Mucosa of descending colon (tissue), 3 donors: ENCODE data around the gene PITPNM1. TPM values are rescaled to one million over a fixed set of nuclear protein-coding genes. Genes with fewer than 3 reads are reported as not detected.

Experiments
- ATAC-seq: fragments of 200-7000 bp; cut with Tn5 transposase; one replicate; pipeline ENCODE4 v1.9.1; 2020; ENCODE audit warnings: mild to moderate bottlenecking, moderate library complexity
- DNase-seq, 3 donors: peaks; one replicate each; pipeline ENCODE4 v3.0.0-alpha.2; 2020
- H3K36me3 ChIP-seq: fragments of 200-600 bp; one replicate; pipeline ENCODE4 v1.8.0; 2021; ENCODE audit warnings: low read depth, mild to moderate bottlenecking
- H3K4me1 ChIP-seq: fragments of 200-600 bp; one replicate; pipeline ENCODE4 v1.8.0; 2021; ENCODE audit warnings: low read depth, mild to moderate bottlenecking
- H3K4me3 ChIP-seq: fragments of 200-600 bp; one replicate; pipeline ENCODE4 v1.8.0; 2021; ENCODE audit warnings: mild to moderate bottlenecking
- H3K9me3 ChIP-seq: fragments of 200-600 bp; one replicate; pipeline ENCODE4 v1.8.0; 2021; ENCODE audit warnings: mild to moderate bottlenecking
- CTCF ChIP-seq: fragments of 200-600 bp; IDR thresholded peaks from one replicate; pipeline ENCODE4 v1.8.0; 2022; ENCODE audit warnings: antibody characterized with exemption, mild to moderate bottlenecking
- intact Hi-C, 2 donors: fragments of 100-400 bp; cut with DNase I in 1 of 2; cut with micrococcal nuclease in 1 of 2; formaldehyde crosslinking; loops; one replicate each; pipeline versions ENCODE4 v1.11.0 to v1.11.1; 2022; cut with DNase I, micrococcal nuclease
- total RNA-seq, 3 donors: library from RNA; stranded (reverse); fragmentation: NEBNext Ultra II Directional in 2 of 3; extraction: Animal tissue kit (Norgen Biotek cat#: 25700) in 2 of 3; gene quantifications; one replicate each; pipeline versions ENCODE4 v1.2.1 to v1.2.4, GENCODE V29; 2021 to 2023
- donor health status: DM: no; HTN: no; CAD: no; lungs with moderate emphysema.
- donor health status: DM: no; HTN: no; CAD: no.
- donor health status: DM: no; HTN: yes; CAD: no.

PITPNM1 gene
- total RNA-seq, 3 donors from 2014 or later: 59.6 to 104 (median 83.7) TPM

- Histone ChIP-seq H3K36me3 (no peaks in the 10 kb centered on the region), H3K4me3 (no peak overlapping the region), H3K4me1 (no peaks in the 10 kb centered on the region), H3K9me3 (peaks cover 18% of the 10 kb centered on the region)
- DNase-seq (no peak), ATAC-seq (no peak)
- intact Hi-C loops: no loop called here
- TF ChIP-seq CTCF: no peak
Measured at GRCh38 chr11:67532889-67533288, 27.7 kb upstream of the PITPNM1 start.

GRCh38 chr11:67530282-67530592, 25.1 kb upstream of the PITPNM1 start:
- no peak for ATAC-seq
- Histone ChIP-seq H3K4me3 (no peak overlapping the region), H3K9me3 (peaks cover 18% of the 10 kb centered on the region), H3K36me3 (no peaks in the 10 kb centered on the region), H3K4me1 (peaks cover 6% of the 10 kb centered on the region)
- DNase-seq: no peak
- intact Hi-C loops: no loop called here
- no peak for TF ChIP-seq CTCF

- DNase-seq: no peak
- TF ChIP-seq CTCF: no peak
- peaks cover 7% of the 10 kb centered on the region for H3K4me1 ChIP-seq
- intact Hi-C loops: no loop called here
- no peak for ATAC-seq
- H3K4me3 ChIP-seq: no peak overlapping the region
- H3K36me3 ChIP-seq: no peaks in the 10 kb centered on the region
- peaks cover 2% of the 10 kb centered on the region for H3K9me3 ChIP-seq
Measured at GRCh38 chr11:67528376-67528775, 23.2 kb upstream of the PITPNM1 start.

- Histone ChIP-seq H3K9me3 (no peaks in the 10 kb centered on the region), H3K4me1 (peaks cover 7% of the 10 kb centered on the region), H3K36me3 (no peaks in the 10 kb centered on the region), H3K4me3 (no peak overlapping the region)
- ATAC-seq (peak; percentile 54), DNase-seq (peak in 1 of 3 donors; percentile 44)
- intact Hi-C loops: no loop called here
- no peak for TF ChIP-seq CTCF
Measured at GRCh38 chr11:67525275-67525976, 20.3 kb upstream of the PITPNM1 start.

- Histone ChIP-seq H3K36me3 (no peaks in the 10 kb centered on the region), H3K4me1 (peaks cover 7% of the 10 kb centered on the region), H3K9me3 (no peaks in the 10 kb centered on the region), H3K4me3 (no peak overlapping the region)
- ATAC-seq: no peak
- intact Hi-C loops: no loop called here
- TF ChIP-seq CTCF: no peak
- peak in 1 of 3 donors; percentile 34 for DNase-seq
Measured at GRCh38 chr11:67524480-67524808, 19.3 kb upstream of the PITPNM1 start.
